ENCODE data around the gene SEZ6L2. TPM values are rescaled to one million over a fixed set of nuclear protein-coding genes. Genes with fewer than 3 reads are reported as not detected.
A peak's percentile ranks its signal among the peaks of the same experiment; 100 is the strongest.

Gene SEZ6L2
- total RNA-seq, 4 donors from 2014 or later: 0.33 to 1.5 (median 0.79) TPM

- DNase-seq: no peak
- intact Hi-C loops (cut with DNase I): no loop called here
- Histone ChIP-seq H3K4me1 (peaks cover 0 to 9% of the 10 kb centered on the region in 2 donors), H3K4me3 (replicated peaks in 1 of 3) (no peak overlapping the region), H3K27ac (no peak overlapping the region), H3K27me3 (no peaks in the 10 kb centered on the region), H3K9me3 (no peaks in the 10 kb centered on the region), H3K36me3 (no peaks in the 10 kb centered on the region)
- TF ChIP-seq CTCF (IDR thresholded peaks at IDR 0.05) (no peak), POLR2A (IDR thresholded peaks at IDR 0.05) (no peak)
- WGBS, 2 donors: 90 to 94% methylated on average over 6 to 7 of the region's 7 CpGs
Measured at GRCh38 chr16:29904947-29905346, 5.6 kb upstream of the SEZ6L2 start.

- Histone ChIP-seq H3K27me3 (no peaks in the 10 kb centered on the region), H3K4me3 (replicated peaks in 1 of 3) (no peak overlapping the region), H3K4me1 (peaks cover 6 to 16% of the 10 kb centered on the region in 2 donors), H3K36me3 (no peaks in the 10 kb centered on the region), H3K9me3 (no peaks in the 10 kb centered on the region), H3K27ac (no peak overlapping the region)
- 66 to 68% methylated on average over 4 of the region's 4 CpGs for WGBS, 2 donors
- TF ChIP-seq POLR2A (IDR thresholded peaks at IDR 0.05) (no peak), CTCF (IDR thresholded peaks at IDR 0.05) (no peak)
- DNase-seq: no peak
- intact Hi-C loops (cut with DNase I): no loop called here
Measured at GRCh38 chr16:29903590-29903989, 4.2 kb upstream of the SEZ6L2 start.

GRCh38 chr16:29901607-29901945, 2.2 kb upstream of the SEZ6L2 start:
- Histone ChIP-seq H3K27me3 (no peaks in the 10 kb centered on the region), H3K27ac (no peak overlapping the region), H3K4me3 (replicated peaks in 1 of 3) (no peak overlapping the region), H3K36me3 (no peaks in the 10 kb centered on the region), H3K4me1 (peaks cover 6 to 16% of the 10 kb centered on the region in 2 donors), H3K9me3 (no peaks in the 10 kb centered on the region)
- 83 to 91% methylated on average over 6 to 17 of the region's 19 CpGs for WGBS, 2 donors
- TF ChIP-seq POLR2A (IDR thresholded peaks at IDR 0.05) (no peak), CTCF (IDR thresholded peaks at IDR 0.05) (no peak)
- intact Hi-C loops (cut with DNase I): no loop called here
- DNase-seq: no peak

GRCh38 chr16:29900888-29901606, 1.7 kb upstream of the SEZ6L2 start:
- no peaks in the 10 kb centered on the region for H3K27me3 ChIP-seq
- intact Hi-C loops (cut with DNase I): no loop called here
- TF ChIP-seq POLR2A (IDR thresholded peaks at IDR 0.05) (no peak), CTCF (IDR thresholded peaks at IDR 0.05) (no peak)
- 36 to 42% methylated on average over 17 to 27 of the region's 31 CpGs for WGBS, 2 donors
- H3K27ac ChIP-seq: no peak overlapping the region
- H3K9me3 ChIP-seq: no peaks in the 10 kb centered on the region
- H3K36me3 ChIP-seq: no peaks in the 10 kb centered on the region
- no peak for DNase-seq
- H3K4me1 ChIP-seq: peaks cover 6 to 16% of the 10 kb centered on the region in 2 donors
- no peak overlapping the region for H3K4me3 ChIP-seq (replicated peaks in 1 of 3)

- DNase-seq: peak; percentile 70
- Histone ChIP-seq H3K4me1 (peaks cover 6 to 16% of the 10 kb centered on the region in 2 donors), H3K27ac (no peak within 1 kb of the TSS), H3K27me3 (no peaks in the 10 kb centered on the region), H3K36me3 (no peaks in the 10 kb centered on the region), H3K4me3 (replicated peaks in 1 of 3) (peak within 1 kb of the TSS in 1 of 3 donors; percentile 44), H3K9me3 (no peaks in the 10 kb centered on the region)
- 1 to 2% methylated on average over 24 to 25 of the region's 67 CpGs for WGBS, 2 donors
- TF ChIP-seq CTCF (IDR thresholded peaks at IDR 0.05) (no peak), POLR2A (IDR thresholded peaks at IDR 0.05) (no peak)
- intact Hi-C loops (cut with DNase I): no loop called here
Measured at GRCh38 chr16:29900102-29900887, 945 bp upstream of the SEZ6L2 start, which contains the start of gene ASPHD1. Gene ASPHD1 (plus strand): TSS chr16:29900488. CDS start chr16:29900972, 484 bp downstream.

Measured in thyroid gland (tissue), 4 donors.